NB4 (cell line): ENCODE data around the gene BCAT1.
"Not testable (repeated sequence)": the region's sequence is repeated elsewhere in the genome, so short reads cannot be mapped to it uniquely, and the experiment has no call there.

ENCODE experiments used
- CTCF ChIP-seq: IDR thresholded peaks from one replicate; pipeline ENCODE4 v1.5.1; 2012; ENCODE audit warnings: low read depth, low read length
- POLR2A ChIP-seq: IDR thresholded peaks from 2 replicates; pipeline ENCODE4 v1.6.1; 2011; ENCODE audit warnings: mild to moderate bottlenecking; ENCODE audit not compliant: insufficient read length; ENCODE audit errors: extremely low read depth

- TF ChIP-seq CTCF, POLR2A: not testable (repeated sequence)
Measured at GRCh38 chr12:24956351-24956750, 7.5 kb upstream of the BCAT1 start.
